NOMO-1 treated with dmso at 0.1 percent for 144 hours (cell line): Measurements from ENCODE around the gene TP53TG5.

Experiments
- DNase-seq: peaks from one replicate; lab custom pipeline; 2025; ENCODE audit not compliant: unreplicated experiment; lab: John Stamatoyannopoulos, UW

Gene TP53TG5

GRCh38 chr20:45378191-45378590 lies at the start of gene TP53TG5:
Gene TP53TG5, minus strand, starts transcription at chr20:45378325. Its CDS starts 89 bp downstream, at chr20:45378236.
- DNase-seq: no peak

- no peak for DNase-seq
Observed at GRCh38 chr20:45427236-45428149, 49.4 kb upstream of the TP53TG5 start.

- no peak for DNase-seq
Observed at GRCh38 chr20:45426320-45427016, 48.3 kb upstream of the TP53TG5 start.

- DNase-seq: no peak
Observed at GRCh38 chr20:45425561-45425960, 47.4 kb upstream of the TP53TG5 start.

GRCh38 chr20:45423700-45424099 lies 45.6 kb upstream of the TP53TG5 start:
- DNase-seq: no peak

- no peak for DNase-seq
Observed at GRCh38 chr20:45420125-45420524, 42.0 kb upstream of the TP53TG5 start.

- no peak for DNase-seq
Observed at GRCh38 chr20:45419188-45420091, 41.3 kb upstream of the TP53TG5 start.

GRCh38 chr20:45416917-45417316 lies 38.8 kb upstream of the TP53TG5 start:
- DNase-seq: no peak

GRCh38 chr20:45415822-45416637 lies 37.9 kb upstream of the TP53TG5 start, which contains the start of gene PIGT:
Gene PIGT, plus strand, starts transcription at chr20:45416141. Its CDS starts 16 bp downstream, at chr20:45416157.
- DNase-seq: peak; percentile 86

- DNase-seq: no peak
Observed at GRCh38 chr20:45413479-45413878, 35.4 kb upstream of the TP53TG5 start.

GRCh38 chr20:45412653-45413052 lies 34.5 kb upstream of the TP53TG5 start:
- no peak for DNase-seq

GRCh38 chr20:45410887-45411286 lies 32.8 kb upstream of the TP53TG5 start:
- no peak for DNase-seq

- DNase-seq: no peak
Observed at GRCh38 chr20:45409521-45410272, 31.6 kb upstream of the TP53TG5 start.

GRCh38 chr20:45408646-45409213 lies 30.6 kb upstream of the TP53TG5 start:
- DNase-seq: peak; percentile 23

GRCh38 chr20:45407783-45408645 lies 29.9 kb upstream of the TP53TG5 start, which contains the start of gene DBNDD2:
Gene DBNDD2, plus strand, starts transcription at chr20:45408289. Its CDS starts 179 bp downstream, at chr20:45408468.
- DNase-seq: no peak

- DNase-seq: no peak
Observed at GRCh38 chr20:45407067-45407745, 29.1 kb upstream of the TP53TG5 start.

GRCh38 chr20:45406260-45407066 lies 28.3 kb upstream of the TP53TG5 start:
- DNase-seq: no peak
